ENCODE data around the gene JPH3.

JPH3 gene

DNA sequence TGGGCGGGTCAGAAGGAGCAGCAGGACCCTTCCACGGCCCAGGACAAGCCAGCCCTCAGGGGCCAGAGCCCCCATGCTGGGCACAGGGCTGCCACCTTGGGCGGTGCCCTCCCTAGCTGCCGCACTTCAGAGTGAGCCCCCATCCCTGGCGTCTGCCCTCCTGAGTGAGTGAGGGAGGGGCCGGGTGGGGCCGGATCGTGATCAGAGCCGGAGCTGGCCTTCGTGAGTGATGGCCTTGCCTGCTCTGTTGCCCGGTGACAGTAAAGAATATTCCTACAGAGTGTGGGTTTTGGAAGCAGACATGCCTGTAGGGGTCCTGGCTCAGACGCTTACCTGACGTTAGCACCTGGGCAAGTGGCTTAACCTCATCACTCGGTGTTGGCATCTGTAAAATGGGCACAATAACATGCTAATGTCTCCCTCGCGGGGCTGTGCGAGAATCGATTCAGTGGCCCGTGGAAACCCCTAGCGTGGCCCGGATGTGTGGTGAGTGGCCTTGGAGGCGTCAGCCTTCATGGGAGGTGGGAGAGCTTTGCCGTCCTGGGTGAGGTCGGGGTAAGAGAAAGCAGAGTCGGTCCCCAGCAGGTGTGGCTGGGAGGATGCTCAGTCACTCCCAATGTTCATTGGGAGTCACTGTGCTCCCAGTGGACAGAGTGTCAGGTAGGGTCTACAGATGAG is 26.1 kb downstream of the JPH3 start:
- DNase-seq = no peak

DNA sequence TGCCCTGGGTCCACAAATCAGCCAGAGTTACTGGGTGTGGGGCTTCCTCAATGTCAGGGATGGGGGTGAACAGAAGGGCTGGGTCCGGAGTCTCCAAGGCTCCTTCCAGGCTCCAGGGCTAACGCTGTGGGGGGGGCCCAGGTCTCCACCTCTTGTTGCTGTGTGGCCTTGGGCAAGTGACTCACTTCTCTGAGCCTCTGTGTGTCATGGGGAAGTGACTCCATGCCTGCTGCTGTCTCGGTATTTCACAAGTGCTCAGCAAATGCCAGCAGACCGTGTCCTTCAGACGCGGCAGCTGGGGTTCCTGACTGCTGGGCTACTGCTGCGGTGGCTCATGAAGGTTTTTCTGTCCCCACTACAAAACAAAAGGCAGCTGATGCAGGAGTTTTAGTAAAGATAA is 26.6 kb downstream of the JPH3 start:
- peak; percentile 84 for DNase-seq

DNA sequence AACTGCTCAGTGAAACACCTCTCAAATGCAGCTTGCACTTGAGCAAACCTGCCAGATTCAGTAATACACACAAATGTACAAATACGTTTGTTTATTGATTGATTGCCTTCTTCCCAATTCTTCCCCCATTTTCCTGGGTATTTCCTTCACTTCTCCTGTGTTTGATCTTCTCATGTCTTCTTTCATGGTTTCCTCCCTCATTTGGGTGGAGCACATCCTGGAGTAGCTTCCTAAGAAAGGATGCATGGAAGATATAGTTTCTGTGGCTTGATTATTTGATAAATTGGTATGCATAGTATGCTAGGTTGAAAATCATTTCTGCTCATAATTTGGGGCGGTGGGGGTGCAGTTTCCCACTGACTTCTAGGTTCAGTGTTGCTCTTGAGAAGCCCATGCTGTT is 28.8 kb downstream of the JPH3 start:
- DNase-seq = no peak

DNA sequence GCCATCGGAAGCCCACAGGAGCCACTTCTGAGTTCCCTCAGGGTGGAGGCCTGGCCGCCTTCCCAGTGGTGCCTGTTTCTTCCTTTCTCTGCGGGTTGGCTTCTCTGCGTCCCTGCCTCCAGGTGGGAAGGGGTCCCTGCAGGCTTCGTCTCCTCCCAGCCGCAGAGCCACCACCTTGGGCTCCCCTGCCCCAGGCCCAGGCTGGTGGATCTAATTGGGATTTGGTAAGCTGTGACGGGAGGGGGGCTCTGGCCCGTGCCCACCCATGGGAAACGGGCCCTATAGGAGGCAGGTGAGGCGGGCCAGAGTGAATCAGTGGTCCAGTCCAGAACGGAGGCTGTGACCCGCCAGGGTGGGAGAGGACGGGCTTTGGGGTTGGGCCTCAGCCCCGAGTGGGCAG is 32.1 kb downstream of the JPH3 start:
- no peak for DNase-seq

DNA sequence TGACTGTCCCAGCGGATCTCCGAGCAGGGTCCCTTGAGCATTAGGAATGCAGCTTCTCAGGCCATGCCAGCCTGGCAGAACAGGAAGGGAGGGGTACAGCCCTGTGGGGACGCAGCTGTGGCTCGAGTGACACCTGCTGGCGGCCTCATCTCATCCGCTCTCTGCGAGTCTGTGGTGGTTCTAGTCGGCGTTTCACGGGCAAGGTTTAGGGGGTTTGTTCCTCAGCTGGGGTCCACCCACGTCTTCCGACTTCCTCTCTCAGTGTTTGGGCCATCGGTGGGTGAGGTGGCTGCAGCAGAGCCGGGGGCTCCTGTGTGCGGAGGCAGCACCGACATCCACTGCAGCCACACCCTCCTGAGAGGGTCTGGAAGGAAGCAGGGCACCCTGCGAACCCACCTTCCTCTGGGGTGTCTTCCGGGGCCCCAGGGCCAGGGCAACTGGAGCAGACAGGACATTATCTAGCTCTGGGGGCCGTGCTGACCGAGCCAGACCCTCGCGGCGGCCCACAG is 33.3 kb downstream of the JPH3 start:
- peak; percentile 72 for DNase-seq

DNA sequence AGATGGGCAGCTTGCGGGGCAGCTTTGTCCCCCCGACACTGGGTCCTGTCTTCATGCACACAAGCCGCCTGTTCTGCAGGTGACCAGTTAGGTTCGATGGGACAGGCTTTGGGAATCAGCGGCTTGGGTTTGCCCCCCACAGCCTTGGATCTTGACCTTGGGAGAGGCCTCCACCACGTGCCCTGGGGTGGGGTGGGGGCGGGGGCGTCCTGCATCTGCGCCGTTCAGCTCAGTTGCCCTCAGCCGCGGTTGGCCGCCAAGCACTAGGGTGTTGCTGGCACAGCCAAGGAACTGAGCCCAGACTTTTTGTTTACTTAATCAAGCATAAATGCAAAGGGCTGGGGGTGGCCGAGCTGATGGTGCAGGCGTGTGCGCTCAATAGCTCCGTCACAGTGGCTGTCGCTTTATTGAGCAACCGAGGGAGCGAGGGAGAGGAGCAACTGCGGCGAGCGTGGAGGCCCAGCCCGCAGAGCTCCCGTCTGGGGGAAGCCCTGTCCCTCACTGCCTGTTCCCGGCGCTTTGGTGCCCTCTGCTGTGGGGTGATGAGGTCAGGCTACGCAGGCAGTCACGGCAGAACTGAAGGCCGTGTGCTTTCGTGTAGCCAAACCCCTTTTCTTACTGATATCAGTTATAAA is 33.9 kb downstream of the JPH3 start:
- DNase-seq = peak; percentile 89

DNA sequence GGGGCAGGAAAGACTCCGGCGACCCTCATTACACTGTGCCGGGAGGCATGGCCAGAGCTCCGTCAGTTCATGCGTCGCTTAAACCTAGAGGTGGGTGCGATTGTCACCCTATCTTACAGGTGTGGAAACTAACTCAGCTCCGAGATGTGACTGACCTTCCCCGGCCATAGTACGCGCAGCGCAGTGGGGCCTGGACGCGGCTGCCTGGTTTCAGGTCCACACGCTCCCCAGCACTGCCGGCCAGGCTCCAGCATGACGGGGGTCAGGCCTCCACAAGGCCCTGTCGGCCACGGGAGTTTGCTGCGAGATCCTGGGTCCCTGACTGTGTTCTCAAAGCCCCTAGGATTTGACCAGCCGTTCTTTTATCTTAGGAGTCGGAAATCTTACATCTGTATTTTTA is 34.4 kb downstream of the JPH3 start:
- no peak for DNase-seq

DNA sequence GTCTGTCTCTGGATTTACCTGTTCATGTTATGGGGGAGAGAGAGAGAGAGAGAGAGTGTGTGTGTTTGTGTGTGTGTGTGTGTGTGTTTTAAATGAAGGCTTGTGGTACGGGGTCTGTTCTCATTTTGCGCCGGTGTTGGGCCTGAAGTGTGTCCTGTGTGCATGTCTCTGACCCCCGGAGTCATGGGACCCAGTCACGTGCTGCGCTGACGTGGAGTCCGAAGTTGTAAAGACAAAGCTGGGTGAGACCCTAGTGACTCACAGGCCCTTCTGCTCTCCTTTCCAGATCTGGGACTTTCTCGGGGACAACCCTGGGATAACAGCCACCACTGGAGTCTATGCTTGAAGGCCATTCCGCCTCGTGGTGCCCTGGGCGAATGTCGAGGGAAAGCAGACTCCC is 35.0 kb downstream of the JPH3 start:
- DNase-seq = no peak

DNA sequence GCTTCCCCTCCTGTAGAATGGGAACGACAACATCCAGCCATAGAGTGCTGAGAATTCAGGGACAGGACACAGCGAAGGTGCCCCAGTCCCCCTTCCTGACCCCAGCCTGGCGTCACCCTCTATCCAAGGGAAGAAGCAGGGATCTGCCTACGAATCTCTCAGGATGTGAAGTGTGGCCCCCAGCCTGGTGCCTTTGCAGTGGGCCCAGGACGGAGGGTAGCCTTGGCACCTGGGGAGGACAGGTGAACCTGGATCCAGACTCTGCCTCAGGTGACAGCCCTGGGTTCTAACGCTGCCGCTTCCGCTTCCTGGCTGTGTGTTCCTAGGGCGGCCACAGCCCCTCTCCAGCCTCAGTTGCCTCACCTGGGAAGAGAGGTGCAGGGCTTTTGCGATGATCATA is 36.4 kb downstream of the JPH3 start:
- DNase-seq = no peak

DNA sequence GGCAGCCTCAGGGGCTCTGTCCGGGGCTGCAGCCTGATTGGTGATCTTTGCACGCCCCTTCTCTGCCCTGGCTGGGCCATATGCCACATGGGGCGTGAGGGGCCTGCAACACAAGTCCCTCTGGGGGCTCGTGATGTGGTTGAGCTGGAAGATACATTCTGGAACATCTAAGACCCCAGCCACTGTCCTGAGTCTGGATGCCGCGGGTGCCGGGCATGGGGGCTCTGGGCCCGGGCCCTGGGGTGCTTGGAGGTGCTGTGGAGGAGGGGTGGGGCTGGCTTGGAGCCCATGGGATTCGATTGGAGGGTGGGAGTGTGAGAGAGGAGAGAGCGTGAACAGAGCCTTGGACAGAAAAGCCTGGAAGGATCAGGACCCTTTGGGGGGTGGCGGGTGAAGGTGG is 39.4 kb downstream of the JPH3 start:
- no peak for DNase-seq

DNA sequence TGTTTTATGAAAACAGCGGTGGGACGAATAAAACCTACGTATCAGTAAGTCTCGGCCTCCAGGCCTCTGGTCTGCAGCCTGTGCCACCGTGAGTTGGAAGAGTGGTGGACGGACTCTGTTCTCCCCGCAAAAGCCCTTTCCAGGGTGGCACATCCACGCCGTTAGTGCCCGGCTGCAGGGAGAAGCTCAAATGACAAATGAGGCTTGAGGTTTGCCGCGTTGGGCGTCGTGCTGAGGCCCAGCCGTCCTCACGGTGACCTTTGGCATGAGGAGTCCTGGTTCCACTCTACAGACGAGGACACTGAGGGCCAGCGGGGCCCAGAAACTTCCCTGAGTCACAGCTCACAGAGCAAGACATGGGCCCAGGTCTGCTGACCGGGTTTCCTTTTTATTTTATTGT is 40.2 kb downstream of the JPH3 start:
- DNase-seq = no peak

DNA sequence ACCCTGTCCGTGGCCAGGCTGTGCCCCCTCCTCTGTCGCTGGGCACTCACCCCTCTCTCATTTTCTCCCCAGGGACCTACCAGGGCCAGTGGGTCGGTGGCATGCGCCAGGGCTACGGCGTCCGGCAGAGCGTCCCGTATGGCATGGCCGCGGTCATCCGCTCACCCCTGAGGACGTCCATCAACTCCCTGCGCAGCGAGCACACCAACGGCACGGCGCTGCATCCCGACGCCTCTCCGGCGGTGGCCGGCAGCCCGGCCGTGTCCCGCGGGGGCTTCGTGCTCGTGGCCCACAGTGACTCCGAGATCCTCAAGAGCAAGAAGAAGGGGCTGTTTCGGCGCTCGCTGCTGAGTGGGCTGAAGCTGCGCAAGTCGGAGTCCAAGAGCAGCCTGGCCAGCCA is 41.9 kb downstream of the JPH3 start:
- no peak for DNase-seq

DNA sequence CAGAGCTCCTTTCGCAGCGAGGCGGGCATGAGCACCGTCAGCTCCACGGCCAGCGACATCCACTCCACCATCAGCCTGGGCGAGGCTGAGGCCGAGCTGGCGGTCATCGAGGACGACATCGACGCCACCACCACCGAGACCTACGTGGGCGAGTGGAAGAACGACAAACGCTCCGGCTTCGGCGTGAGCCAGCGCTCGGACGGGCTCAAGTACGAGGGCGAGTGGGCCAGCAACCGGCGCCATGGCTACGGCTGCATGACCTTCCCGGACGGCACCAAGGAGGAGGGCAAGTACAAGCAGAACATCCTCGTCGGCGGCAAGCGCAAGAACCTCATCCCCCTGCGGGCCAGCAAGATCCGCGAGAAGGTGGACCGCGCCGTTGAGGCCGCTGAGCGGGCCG is 42.3 kb downstream of the JPH3 start:
- DNase-seq = no peak

DNA sequence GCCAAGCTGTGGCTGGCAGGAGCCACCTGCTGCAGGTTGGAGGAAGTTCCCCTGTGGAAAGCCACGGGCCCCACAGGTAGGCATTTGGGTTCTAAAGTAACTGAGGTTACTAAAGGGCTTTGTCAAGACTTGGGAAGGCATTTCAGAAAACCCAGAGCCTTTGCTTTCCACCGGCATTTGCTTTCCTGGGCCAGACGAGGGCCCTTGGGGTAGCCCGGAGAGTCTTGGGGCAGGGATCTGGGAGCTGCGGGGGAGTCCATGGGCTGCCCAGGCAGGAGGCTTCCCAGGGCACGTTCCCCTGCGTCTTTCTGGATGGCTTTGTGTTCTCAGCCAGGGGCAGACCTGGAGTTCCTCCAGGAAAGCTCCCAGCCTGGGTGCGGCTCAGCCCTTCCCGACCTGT is 43.5 kb downstream of the JPH3 start:
- DNase-seq = no peak

DNA sequence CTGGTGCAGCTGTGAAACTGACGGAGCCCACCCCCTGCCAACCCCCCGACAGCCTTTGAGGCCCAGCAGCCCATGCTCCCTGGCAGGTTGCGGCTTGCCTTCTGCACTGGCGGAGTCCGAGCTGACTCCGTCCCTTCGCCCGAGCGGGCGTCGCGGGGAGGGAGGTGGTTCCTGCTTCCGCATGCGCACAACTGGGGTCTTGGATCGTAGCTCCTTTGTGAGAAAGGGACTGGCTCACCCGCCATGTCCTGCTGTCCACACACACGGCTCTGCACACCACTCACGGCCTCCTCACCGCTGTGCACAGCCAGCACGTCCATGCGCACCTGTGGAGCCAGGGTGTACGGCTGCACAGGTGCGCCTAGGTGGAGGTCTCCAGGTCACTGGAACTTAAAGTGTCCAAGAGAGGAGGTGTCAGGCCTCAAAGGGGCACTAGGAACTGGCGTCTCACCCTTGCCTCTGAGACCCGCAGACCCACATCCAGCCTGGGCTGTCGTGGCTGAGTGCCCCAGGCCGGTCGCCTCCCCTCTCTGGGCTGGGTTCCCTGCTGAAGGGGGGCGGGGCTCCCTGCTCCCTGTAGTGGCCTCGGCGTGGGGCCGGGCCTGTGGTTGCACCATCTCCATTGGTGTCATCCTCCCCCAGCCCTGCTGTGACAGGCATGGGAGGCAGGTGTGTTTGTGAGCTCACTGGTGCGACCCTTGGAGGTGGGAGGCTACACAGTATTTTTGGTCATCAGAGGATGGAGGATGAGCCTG is 45.3 kb downstream of the JPH3 start:
- DNase-seq = no peak

DNA sequence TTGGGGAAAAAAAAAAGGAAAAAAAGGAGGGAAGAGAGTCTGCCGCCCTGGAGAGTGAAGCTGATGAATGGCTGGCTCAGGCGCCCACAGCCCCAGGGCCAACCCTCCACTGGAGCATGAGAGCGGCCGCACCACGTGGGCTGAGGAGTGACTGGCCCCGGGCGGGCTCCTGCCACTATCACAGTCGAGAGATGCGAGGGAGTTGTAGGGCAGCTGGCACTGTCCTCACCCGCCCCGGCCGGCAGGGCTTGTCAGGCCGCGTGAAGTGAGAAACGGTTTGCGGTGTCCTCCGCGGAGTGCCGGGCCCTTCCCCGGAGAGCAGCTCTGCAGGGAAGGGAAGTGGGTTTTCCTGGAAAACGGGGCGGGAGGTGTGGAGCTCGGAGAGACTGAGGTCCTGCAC is 45.9 kb downstream of the JPH3 start:
- DNase-seq = no peak

DNA sequence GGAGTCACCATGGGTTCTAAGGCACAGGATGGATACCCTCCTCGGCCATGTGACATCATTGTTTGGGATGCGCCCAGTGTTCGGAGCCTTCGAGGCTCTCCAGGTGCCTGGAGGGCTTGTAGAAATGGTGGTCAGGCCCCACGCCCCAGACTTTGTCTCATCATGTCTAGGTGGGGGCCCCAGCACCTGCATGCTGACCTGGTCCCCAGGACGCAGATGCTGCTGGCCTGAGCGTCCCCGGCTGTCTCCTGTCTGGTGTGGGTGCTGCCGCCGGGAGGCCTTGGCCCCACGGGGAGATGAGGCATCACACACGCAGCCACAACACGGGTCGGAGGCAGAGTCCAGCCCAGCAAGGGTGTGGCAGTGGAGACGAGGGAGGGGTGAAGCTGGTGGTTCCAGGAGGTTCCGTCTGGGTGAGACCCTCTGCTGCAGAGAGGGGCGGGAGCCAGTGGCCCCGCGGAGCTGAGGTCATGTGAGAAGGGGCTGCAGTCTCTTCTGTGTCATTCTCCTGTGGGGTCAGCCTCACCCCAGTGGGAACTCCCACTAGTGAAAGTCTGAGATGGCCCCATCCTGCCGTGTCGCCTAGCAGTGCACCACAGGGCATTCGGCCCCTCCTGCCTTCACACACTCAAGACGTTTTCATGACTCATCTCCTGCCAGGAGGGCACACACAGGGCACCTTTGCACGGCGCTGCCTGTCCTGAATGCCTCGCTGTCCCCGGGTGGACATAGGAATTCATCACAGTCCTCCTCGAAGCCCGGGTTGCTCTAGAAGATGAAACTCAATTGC is 46.6 kb downstream of the JPH3 start:
- no peak for DNase-seq

DNA sequence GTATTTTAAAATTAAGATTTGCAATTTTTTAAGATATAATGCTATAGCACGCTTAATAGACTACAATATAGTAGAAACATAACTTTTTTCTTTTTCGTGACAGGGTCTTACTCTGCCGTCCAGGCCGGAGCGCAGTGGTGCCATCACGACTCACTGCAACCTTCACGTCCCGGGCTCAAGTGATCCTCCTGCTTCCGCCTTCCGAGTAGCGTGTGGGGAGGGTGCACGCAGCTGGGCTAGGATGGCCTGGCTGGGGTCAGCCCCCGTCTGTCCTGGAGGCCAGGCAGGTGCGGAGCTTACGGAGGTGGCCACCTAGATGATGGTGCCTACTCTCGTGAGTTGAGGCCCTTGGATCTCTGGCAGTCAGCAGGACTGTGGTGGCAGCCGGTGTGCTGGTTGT is 50.1 kb downstream of the JPH3 start:
- DNase-seq = no peak

DNA sequence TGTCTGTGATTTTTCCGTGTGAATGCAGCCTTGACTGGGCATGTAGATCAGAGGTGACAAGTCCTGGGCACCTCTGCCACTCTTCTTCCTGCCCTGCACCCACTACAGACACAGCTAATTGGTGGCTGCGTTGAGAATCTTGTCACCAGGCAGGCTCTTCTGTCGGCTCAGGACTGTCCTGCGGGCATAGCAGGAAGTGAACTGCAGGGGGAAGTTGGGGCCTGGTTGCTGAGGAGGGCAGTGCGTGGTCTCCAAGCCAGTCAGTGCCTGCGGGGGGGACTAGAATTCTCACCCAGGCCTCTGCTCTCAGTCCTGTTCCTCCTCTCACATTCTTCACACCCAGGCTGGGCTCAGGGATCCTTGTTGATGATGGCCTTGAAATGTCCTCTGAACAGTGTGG is 50.5 kb downstream of the JPH3 start:
- no peak for DNase-seq

DNA sequence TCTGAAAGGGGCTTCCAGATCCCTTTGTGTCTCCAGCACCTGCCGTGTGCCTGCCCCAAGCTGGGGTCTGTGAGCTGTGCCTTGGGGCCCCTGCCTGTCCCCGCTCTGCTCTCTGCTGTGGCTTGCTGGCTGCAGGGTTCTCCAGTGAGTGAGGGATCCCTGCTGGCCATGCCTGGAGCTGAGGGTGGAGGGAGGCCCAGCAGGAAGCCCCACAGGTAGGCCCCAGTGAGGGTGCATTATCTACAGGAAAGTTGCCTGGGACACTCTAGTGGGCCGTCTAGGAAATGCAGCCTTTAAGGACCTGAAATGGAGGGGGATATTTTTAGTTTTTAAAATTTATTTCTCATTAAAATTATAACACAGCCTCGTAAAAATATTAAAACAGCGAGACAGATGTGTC is 50.9 kb downstream of the JPH3 start:
- DNase-seq = peak; percentile 76

DNA sequence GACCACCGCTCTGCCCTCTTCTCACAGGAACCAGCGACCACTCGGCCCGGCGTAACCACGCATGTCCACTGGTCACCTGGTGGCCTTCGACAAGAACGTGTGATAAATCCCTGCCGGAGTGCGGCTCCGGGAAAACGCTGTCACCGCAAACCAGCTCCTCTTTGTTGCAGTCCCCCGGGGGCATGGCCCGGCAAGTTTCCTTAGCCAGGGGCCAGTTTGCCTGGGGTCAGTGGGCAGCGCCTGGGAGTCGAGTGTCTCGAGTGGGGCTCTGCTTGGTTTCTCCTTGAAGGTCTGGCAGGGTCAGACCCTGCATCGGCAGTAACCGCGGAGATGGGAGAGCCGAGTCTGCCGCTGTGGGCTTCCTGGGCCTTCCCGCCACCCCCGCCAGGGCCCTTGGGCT is 52.5 kb downstream of the JPH3 start:
- DNase-seq = no peak

DNA sequence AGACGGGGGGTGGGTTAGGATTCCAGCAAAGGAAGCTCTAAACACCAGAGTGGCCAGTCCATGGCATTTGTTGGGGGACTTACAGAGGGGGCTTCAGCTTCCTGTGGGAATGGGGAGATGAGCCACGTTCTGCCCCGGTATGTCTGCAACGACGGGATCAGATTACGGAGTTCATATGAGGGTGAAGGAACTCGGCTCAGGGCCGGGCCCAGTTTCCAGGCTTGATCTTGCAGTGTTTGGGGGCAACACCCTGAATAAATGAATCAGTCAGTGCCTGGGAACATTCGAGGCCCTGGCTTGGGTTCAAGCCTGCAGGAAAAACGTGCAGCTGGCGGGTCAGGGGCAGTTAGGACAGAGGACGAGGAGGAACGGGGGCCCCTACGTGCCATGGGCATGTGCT is 54.0 kb downstream of the JPH3 start:
- DNase-seq = no peak

DNA sequence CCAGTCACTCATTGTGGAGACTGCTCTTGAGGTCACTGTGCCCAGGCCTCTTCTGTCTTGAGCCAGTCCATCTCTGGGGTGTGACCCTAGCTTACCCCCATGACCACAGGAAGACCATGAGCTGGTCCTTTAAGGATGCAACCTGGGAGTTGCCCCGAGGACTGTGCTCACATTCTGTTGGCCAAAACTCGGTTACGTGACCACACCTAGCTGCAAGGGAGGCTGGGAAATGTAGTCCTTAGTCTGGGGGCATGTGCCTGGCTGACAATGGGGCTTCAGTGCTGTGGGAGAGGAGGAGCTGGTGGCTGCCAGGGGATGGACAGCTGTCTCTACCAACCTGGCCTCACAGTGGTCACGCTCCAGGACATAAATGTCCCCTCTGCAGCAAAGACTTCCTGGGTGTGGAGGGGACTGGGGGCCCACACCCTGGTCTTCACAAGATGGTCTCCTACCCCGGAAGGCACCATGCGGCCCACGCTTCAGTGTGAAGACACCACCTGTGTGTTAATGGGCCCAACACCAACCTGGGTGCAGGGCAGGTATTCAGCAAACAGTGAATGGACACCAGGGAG is 55.4 kb downstream of the JPH3 start:
- no peak for DNase-seq
